ENCODE results near the gene EML4.
A peak's percentile ranks its signal among the peaks of the same experiment; 100 is the strongest.

EML4 gene

GRCh38 chr2:42195559-42195958 lies 26.4 kb downstream of the EML4 start:
- TF ChIP-seq CTCF (IDR thresholded peaks at IDR 0.05; ENCODE audit: low read depth, low read length, missing control alignments) = no peak
- no peak overlapping the region for H3K4me3 ChIP-seq (ENCODE audit: low read depth, low read length)
- in situ Hi-C loops (cut with HindIII; ENCODE audit: low sequenced_read_pairs) = no loop called here
- DNase-seq (ENCODE audit: low read depth) = peak; percentile 37

GRCh38 chr2:42196070-42196402 lies 26.9 kb downstream of the EML4 start:
- in situ Hi-C loops (cut with HindIII; ENCODE audit: low sequenced_read_pairs) = no loop called here
- TF ChIP-seq CTCF (IDR thresholded peaks at IDR 0.05; ENCODE audit: low read depth, low read length, missing control alignments) = no peak
- H3K4me3 ChIP-seq (ENCODE audit: low read depth, low read length) = no peak overlapping the region
- DNase-seq (ENCODE audit: low read depth) = no peak

- peak; percentile 39 for DNase-seq (ENCODE audit: low read depth)
- H3K4me3 ChIP-seq (ENCODE audit: low read depth, low read length) = no peak overlapping the region
- peak; percentile 55 for TF ChIP-seq CTCF (IDR thresholded peaks at IDR 0.05; ENCODE audit: low read depth, low read length, missing control alignments)
- in situ Hi-C loops (cut with HindIII; ENCODE audit: low sequenced_read_pairs) = no loop called here
Measured at GRCh38 chr2:42196403-42197267, 27.5 kb downstream of the EML4 start.

- no peak overlapping the region for H3K4me3 ChIP-seq (ENCODE audit: low read depth, low read length)
- in situ Hi-C loops (cut with HindIII; ENCODE audit: low sequenced_read_pairs) = no loop called here
- TF ChIP-seq CTCF (IDR thresholded peaks at IDR 0.05; ENCODE audit: low read depth, low read length, missing control alignments) = no peak
- no peak for DNase-seq (ENCODE audit: low read depth)
Measured at GRCh38 chr2:42197792-42198191, 28.6 kb downstream of the EML4 start.

- DNase-seq (ENCODE audit: low read depth) = no peak
- in situ Hi-C loops (cut with HindIII; ENCODE audit: low sequenced_read_pairs) = no loop called here
- H3K4me3 ChIP-seq (ENCODE audit: low read depth, low read length) = no peak overlapping the region
- no peak for TF ChIP-seq CTCF (IDR thresholded peaks at IDR 0.05; ENCODE audit: low read depth, low read length, missing control alignments)
Measured at GRCh38 chr2:42198466-42198865, 29.3 kb downstream of the EML4 start.

GRCh38 chr2:42199002-42199401 lies 29.8 kb downstream of the EML4 start:
- in situ Hi-C loops (cut with HindIII; ENCODE audit: low sequenced_read_pairs) = no loop called here
- TF ChIP-seq CTCF (IDR thresholded peaks at IDR 0.05; ENCODE audit: low read depth, low read length, missing control alignments) = no peak
- H3K4me3 ChIP-seq (ENCODE audit: low read depth, low read length) = no peak overlapping the region
- no peak for DNase-seq (ENCODE audit: low read depth)

All from astrocyte of the cerebellum (primary cell).